Middle frontal gyrus (tissue), 1 donor: ENCODE data around the gene KRT72.

Source experiments
- DNase-seq: peaks from one replicate; pipeline ENCODE4 v3.0.0-alpha.2; 2015; ENCODE audit warnings: low spot score; ENCODE audit errors: extremely low spot score

The KRT72 gene

DNA sequence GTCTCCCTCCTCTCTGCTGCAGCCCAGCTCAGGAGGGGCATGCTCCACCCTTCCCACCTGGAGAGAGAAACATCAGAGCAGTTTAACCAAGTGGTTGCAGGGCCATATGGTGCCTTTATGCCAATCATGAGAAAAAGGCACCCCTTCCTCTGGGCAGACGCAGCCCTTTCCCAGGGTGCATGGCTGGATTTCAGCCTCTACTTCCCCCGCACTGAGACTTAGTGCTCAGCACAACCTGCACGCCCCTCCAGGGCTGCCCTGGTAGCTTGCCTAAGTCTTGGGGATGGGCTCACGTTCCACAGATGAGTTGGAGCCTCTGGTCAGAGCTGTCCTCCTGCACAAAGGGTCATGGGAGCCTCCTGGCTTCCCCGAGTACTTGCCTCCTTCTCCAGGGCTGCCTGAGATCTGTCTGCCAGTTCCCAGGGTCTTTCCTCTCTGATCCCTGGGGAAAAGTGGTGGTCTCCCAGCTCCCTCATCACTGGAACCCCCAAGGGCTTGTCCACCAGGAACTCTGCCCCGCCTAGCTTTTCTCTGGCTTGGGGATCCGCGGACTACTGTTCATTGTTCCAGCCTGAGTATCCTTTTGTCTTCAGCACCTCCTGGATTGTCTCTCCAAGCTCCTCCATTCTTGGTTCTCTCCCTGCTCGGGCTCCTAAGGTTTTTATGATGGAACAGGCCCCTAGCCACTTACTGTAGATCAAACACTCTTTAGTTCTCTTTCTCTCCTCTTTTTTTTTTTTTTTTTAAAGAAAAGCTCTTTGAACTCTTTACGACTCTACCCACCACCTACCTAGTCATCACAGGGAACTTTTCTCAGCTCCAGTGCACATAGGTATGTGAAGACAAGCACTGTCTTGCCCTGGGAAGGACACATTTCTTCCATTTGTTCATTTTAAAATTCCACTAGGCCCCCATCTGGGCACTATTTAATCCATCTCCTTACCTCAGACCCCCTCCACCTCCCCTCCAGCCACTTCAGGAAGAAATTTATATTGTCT, 21.5 kb downstream of the KRT72 start:
- no peak for DNase-seq

DNA sequence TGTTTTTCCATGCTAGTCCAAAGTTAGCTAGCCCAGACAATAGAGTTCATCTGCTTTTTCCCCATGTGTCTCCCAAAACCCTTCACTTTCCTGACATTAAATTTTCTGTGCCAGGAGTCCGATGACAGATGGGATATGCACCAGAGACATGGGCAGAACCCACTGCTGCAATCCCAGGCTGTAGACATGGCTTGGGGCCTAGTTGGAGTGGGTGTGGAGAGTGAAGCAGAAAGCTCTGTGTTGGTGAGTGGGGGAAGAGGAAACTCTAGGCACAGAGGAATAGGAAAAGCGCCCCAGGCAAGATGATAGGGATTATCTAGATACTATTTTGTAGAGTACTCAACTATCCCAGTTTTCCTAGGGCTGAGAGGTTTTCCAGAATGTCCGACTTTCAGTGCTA, 22.8 kb downstream of the KRT72 start:
- DNase-seq: no peak

DNA sequence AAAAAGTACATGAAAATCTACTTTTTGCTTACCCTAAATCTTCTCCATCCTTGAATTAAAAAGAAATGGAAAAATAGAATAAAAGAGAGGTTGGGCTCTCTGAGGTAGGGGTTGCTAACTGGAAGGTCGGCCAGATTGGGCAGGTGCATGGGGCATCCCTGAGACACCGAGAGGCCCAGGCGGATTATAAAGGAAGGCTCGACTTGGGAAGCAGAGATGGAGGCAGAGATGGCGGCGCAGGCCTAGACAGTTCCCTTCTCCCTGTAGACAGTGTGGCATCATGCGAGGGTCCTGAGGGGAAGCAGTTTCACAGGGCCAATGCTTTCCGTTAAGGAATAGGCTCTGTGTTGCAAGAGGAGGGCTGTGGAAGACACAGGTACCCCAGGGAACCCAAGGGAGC, 23.9 kb downstream of the KRT72 start:
- DNase-seq: no peak

DNA sequence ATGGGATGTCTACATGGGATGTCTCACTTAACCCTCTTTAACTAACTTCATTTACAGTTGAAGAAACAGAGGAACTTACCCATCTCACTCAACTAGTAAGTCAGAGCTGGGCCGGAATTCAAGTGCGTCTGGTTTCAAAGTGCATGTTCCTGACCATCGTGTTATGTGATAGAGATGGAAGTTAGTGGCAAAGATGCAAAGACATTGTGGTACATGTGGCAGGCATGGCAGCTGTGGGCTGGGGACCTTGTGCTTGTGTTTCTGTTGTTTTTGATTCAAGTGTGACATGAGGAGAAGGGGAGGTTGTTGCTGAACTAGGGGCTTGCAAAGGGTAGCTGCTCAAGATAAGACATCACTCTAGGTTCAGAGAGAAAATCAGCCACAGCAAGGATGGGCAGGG, 25.3 kb downstream of the KRT72 start:
- no peak for DNase-seq

DNA sequence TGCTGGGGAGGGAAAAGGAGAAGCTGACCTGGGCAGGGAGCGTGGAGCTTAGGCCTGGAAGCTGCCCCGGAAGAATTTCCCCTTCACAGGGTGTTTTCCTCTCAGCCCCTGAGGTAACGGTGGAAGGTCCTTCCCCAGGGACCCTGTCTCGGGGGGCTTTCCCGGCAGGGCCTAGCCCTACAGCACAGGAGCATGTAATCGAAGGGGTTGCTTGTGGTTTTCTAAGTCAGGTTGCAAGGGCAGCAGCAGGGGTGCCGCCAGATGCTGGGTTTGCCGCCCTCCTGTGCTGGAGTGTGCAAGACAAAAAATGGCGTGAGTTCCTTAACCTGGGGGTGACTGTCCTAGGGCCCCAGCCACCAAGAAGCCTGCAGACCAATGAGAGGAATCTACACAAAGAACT, 26.0 kb downstream of the KRT72 start:
- DNase-seq: no peak

DNA sequence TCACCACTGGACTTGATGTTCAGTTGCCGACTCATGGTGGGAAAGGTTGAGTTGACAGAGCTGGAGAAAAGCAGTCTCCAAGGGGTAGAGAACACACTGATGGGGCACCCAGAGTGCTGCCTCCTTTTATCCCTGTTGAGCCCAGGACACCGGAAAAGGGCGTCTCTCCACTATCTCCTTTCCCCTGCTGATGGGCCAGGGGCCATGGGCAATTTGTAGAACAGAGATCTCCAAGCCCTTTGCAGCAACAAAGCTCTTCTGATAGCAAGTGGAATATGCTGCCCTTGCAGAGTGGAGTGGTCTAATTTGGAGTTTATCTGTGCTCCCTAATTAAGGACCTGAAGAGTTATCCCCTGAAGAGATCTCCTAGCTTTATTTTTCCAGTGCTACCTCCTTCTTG, 27.5 kb downstream of the KRT72 start, which contains the start of gene KRT74:
KRT74 (minus strand) TSS at position 101 of the 400 bp plus-strand sequence; CDS start at position 35, 66 bp downstream.
- no peak for DNase-seq

DNA sequence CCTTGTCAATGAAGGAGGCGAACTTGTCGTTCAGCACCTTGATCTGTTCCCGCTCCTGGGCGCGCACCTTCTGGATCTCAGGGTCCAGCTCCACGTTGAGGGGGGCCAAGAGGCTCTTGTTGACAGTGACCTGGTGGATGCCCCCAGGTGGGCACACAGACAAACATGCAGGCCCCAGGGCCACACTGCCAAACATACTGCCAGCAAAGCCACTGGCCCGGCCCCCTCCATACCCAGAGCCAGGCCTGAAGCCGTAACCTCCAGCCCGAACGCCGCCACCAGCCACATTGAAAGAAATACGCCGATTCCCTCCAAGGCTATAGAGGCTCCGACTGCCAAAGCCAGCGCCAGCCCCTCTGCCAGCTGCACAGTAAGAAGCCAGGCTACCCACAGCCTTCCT, 28.0 kb downstream of the KRT72 start:
- DNase-seq: no peak

DNA sequence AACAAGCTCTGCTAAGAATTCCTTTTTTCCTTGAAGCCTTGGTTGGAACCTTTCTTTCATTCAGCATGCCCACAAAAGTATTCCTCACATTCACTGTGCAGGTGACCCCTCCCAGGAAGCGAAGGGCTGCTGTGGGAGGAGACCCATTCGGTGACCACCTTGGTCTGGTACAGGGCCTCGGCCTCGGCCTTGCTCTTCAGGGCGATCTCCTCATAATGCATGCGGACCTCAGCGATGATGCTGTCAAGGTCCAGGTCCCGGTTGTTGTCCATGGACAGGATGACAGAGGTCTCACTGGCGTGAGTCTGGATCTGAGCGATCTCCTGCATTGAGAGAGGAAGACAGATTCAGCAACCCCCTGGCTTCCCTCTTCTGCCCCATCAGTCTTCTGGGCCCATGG, 30.8 kb downstream of the KRT72 start:
- no peak for DNase-seq

DNA sequence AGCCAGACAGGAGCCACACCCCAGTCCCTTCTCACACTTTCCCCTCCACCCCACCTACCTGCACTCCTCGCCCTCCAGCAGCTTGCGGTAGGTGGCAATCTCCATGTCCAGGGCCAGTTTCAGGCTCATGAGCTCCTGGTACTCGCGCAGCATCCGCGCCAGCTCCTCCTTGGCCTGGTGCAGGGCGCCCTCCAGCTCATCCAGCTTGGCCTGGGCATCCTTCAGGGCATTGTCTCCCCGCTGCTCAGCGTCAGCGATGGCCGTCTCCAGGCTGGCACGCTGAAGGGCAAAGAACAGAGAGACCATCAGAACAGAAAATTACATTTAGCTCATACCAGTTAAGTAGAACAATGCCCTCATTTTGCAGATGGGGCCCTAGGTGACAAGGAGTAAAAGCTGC, 33.2 kb downstream of the KRT72 start:
- no peak for DNase-seq

DNA sequence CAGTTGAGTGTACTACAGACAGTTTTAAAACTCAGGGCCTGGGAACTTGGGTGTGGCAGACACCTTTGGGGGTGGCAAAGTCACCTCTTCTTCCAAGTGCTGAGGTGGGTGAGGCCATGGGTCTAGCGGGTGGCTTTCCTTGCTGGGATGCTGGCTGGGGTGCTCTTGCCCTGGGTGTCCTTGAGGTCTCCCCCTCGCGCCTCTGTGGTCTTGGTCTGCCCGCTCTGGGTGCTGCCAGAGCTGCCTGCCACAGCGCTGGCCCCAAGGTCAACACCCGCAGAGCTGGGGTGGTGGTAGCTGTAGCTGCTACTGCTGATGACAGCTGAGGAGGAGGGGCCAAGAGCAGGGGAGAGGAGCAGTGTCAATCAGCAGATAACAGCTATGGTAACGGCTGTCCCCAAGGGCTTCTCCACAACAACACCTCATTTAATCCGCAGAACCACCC, 34.4 kb downstream of the KRT72 start:
- no peak for DNase-seq

DNA sequence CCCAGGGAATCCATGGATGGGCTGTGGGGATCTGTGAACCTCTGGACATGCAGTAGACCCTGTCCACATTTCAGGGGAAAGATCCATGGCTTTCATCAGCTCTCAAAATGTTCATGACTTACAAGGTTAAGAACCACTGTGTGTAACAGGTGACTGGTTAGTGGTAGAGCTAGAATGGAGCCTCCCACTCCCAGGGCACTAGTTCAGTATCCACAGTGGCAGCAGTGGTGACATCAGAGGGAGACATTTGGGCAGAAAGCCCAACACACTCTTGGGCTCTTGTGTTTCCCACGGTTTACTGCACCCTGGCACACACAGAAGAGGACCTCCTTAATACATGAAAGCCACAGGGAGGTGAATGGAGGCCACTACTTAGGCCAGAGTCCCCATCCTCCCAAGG, 36.7 kb downstream of the KRT72 start:
- no peak for DNase-seq

DNA sequence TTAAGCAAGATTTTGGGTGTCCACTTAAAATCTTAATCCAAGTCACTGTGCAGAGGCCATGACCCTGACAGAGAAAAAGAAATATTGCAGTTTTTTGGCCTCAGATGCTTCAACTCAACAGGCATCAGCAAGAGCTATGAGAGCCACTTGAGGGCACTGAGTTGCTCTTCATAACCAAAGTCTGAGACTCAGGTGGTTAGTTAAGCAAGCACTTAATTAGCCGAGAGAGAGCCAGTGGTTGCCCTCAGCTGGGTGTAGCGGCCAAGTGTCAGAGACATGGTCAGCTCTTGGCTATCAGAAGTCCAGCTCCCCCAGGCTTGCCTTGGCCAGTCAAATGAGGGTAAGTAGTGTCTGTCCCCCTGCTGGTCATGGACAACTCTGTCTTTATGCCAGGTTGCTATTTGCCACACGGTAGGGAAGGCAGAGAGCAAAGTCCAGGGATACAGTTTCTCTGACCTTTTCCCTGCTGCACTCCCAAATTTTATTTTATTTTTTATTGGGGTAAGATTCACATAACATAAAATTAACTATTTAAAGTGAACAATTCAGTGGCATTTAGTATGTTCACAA, 39.3 kb downstream of the KRT72 start:
- no peak for DNase-seq

DNA sequence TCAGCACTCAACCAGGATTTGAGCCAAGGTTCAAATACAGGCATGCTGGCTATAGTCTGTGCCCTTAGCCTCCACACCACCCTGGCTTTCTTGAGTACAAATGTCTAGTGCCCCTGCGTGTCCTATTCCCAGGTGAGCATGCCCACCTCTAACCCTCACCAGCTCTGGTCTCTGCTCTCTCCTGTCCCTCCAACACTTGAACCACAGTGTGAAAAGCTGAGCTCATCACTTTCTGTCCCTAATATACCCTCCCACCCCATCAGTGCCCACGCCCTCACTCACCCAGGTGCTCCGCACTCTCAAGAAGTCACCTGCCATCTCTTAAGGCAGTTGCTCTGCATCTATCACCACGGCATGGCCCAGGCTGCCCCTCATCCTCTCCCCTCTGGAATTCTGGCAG, 41.3 kb downstream of the KRT72 start:
- DNase-seq: no peak

DNA sequence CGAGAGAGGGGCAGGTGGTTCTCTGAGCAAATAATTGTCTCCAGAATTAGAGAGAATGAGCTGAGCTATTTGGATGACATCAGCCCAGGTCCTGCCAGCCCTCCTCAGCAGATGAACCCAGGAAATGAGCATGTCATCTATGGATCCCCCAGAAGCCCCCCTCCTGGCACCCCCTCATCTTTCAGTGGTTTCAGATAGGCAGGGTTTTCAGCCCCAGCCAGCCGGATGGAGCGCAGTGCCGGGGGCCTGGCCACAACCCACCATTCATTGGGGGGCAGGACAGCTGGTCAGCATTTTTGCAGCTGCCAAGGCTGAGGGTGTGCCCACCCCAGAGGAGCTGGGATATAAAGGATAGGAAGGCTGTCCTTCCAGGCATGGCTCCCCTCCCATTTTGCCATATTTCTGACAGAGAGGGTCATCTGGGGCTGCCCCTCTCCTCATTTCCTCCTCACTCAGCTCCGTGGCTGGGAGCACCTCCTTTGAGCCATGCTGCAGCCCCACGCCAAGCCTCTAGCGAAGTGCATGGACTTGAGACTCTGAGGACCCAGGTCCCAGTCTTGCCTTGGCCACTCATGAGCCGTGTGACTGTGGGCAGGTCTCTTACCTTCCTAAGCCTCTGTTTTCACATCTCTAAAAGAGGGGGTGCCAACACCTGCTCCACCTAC, 42.4 kb downstream of the KRT72 start:
- DNase-seq: no peak

DNA sequence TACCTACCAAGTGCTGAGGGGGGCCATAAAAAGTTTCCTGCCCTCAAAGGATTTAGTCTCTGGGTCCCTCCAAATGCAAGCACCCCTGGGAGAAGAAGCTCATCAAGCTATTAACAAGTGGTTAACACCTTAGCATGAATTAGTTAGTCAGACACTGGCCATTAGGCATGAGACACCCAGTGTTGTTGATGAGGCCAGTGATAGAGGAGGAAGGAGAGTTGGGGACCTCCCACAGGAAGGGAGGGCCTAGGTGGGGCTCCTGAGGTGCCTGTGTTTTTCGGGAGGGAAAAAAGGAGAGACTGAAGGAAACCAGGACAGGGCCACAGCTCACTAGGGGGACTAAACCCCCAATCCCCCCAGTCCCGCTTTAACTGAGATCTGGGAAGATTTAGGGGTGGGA, 43.8 kb downstream of the KRT72 start:
- DNase-seq: no peak

DNA sequence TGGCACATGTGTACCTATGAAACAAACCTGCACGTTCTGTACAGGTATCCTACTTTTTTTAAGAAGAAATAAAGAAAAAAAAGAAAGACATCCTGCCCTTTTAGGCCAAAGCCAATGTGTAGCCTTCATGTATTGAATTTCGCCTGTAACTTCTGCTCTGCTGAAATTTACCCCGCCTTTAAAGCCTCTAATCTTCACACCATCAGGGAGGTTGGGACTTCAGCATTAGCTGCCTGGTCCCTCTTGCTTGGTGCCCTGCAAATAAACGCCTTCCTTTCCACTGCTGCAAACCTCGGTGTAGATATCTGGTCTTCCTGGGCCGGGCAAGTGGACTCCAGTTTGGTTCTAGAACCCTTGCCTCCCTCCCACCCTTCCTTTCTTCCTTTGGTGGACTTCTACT, 45.7 kb downstream of the KRT72 start:
- no peak for DNase-seq

DNA sequence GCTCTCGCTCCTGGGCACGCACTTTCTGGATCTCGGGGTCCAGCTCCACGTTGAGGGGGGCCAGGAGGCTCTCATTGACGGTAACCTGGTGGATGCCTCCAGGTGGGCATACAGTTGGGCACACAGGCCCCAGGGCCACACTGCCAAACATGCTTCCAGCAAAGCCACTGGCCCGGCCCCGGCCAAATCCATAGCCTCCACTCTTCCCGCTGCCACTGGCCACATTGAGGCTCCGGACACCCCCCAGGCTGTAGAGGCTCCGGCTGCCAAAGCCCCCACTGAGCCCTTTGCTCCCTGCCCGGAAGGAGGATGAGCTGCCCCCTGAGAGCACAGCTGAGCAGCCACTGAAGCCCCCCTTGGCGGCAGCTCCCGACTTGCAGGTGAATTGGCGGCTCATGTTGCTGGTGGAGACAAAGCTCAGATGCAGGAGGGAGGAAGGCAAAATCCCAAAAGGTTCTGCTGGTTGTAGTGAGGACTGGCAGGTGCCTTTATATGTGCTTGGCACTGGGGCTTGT, 48.5 kb downstream of the KRT72 start, which contains the start of gene KRT71:
KRT71 (minus strand) TSS at position 465 of the 515 bp plus-strand sequence; CDS start at position 397, 68 bp downstream.
- DNase-seq: no peak

DNA sequence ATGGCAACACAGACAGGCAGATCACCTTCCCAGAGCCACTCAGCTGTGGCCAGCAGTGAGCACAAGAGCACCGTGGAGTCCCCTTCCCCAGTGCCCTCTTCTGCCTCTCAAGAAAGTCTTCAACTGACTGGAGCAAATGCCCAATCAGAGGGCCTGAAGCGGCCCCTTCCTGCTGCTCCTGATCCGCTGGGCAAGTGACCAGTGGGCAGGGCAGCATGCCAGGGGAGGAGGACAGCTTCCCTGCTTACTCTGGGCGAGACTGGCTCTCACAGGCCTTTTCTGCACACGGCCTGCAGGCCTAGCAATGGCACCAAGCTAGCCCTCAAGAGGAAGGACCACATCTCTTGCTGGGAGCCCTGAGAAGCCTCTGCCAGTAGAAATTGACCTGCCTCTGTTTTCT, 49.2 kb downstream of the KRT72 start:
- DNase-seq: no peak

DNA sequence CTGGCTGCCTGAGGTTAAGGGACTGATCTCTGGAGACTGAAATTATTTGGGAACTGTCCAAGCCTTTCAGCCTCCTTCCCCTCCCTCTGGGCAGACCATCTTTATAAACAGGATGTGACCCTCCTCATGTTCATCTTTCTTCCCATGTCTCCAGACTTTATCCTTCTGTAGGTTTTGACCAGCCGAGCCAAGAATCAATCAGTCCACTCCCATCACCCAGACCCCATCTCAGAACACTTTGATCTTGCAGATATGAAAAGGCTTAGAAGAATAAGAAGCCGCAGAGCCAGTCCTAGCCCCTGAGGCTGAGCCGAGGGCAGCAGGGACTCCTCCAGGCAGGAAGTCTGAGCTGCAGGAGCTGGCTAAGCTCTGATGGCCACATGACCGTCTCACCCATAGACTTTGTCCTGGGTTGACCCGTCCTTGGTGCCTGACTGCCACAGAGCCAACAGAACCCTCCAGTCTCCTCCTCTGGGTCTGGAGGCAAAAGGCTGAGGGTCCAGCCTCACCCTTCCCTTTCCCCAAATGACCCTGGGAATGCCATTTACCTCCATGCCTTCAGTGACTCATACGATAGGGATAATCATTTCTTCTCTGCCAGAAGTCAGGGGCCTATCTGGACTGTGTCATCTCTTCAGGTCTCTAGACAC, 49.9 kb downstream of the KRT72 start:
- DNase-seq: no peak

DNA sequence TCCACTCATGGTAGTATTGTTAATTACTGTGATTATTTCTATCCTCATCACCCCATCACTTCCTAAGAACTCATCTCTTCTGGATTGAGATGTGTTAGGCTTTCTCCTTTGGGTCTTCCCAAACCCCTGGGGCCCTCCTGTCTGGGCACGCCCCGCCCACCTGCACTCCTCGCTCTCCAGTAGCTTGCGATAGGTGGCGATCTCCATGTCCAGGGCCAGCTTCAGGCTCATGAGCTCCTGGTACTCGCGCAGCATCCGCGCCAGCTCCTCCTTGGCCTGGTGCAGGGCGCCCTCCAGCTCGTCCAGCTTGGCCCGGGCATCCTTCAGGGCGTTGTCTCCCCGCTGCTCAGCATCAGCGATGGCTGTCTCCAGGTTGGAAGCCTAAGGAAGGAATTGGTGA, 55.1 kb downstream of the KRT72 start:
- DNase-seq: no peak
